ENCODE data around the gene USP5.

- no peak for TF ChIP-seq CTCF (IDR thresholded peaks at IDR 0.05; ENCODE audit: insufficient read depth, low read depth, low read length)
- TF ChIP-seq EZH2 (IDR thresholded peaks at IDR 0.05; ENCODE audit: insufficient read depth, low read length) = no peak
Observed at GRCh38 chr12:6849427-6849826, 2.5 kb upstream of the USP5 start.

Data from astrocyte (in vitro differentiated cells and primary cell).